ENCODE measurements around the gene DOK5. TPM values are rescaled to one million over a fixed set of nuclear protein-coding genes. Genes with fewer than 3 reads are reported as not detected.
A peak's percentile ranks its signal among the peaks of the same experiment; 100 is the strongest.

DOK5 gene
- total and polyA plus RNA-seq, 9 of the 15 experiments (the other 6 are each of a cell fraction or from before 2014, with no cell fraction given): not detected

- BruUV-seq (replicated peaks): no TSS peak
Measured at GRCh38 chr20:54456961-54457360, 18.4 kb upstream of the DOK5 start.

DNA sequence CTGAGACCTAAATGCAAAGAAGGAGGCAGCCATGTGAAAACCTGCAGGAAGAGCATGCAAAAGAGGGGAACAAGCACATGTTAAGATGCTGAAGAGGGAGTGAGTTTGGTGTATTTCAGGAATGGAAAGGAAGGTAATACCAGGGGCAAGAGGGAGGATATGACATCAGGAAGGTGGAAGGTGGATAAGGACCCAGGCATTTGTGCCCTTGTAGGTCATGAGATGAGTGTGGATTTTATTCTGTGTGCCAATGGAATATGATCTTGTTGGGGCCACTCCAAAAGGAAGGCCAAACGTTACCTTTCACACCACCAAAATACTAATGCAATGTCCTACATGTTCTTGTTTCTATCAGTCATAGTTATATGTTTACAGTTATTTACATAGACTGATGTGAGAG is 17.2 kb upstream of the DOK5 start:
- no peaks in the 10 kb centered on the region for H4K20me1 ChIP-seq (replicated peaks; ENCODE audit: control insufficient read depth, insufficient read depth, low read length)
- H2AFZ ChIP-seq (ENCODE audit: low read depth, low read length): no peak overlapping the region
- H3K9me1 ChIP-seq (ENCODE audit: control insufficient read depth, insufficient read depth, low read length): no peaks in the 10 kb centered on the region
- H3K4me1 ChIP-seq (replicated peaks in 1 of 2; ENCODE audit: control insufficient read depth in 2 of 2, insufficient read depth in 2 of 2, low read length in 2 of 2): no peaks in the 10 kb centered on the region
- no peaks in the 10 kb centered on the region for H3K36me3 ChIP-seq (ENCODE audit: control insufficient read depth, insufficient read depth, low read length)
- ATAC-seq: no peak
- BruUV-seq (replicated peaks): no TSS peak
- H3K27ac ChIP-seq (ENCODE audit: extremely low read depth, low read depth, low read length): no peak overlapping the region
- TF ChIP-seq ZFP1 (CRISPR knock-in tag; IDR thresholded peaks at IDR 0.05) (no peak), ZBTB11 (CRISPR knock-in tag; IDR thresholded peaks at IDR 0.05) (peak in 1 of 3 experiments; percentile 76; a peak in 1 of 6 replicates)
- TF ChIP-seq, protein P1, sequence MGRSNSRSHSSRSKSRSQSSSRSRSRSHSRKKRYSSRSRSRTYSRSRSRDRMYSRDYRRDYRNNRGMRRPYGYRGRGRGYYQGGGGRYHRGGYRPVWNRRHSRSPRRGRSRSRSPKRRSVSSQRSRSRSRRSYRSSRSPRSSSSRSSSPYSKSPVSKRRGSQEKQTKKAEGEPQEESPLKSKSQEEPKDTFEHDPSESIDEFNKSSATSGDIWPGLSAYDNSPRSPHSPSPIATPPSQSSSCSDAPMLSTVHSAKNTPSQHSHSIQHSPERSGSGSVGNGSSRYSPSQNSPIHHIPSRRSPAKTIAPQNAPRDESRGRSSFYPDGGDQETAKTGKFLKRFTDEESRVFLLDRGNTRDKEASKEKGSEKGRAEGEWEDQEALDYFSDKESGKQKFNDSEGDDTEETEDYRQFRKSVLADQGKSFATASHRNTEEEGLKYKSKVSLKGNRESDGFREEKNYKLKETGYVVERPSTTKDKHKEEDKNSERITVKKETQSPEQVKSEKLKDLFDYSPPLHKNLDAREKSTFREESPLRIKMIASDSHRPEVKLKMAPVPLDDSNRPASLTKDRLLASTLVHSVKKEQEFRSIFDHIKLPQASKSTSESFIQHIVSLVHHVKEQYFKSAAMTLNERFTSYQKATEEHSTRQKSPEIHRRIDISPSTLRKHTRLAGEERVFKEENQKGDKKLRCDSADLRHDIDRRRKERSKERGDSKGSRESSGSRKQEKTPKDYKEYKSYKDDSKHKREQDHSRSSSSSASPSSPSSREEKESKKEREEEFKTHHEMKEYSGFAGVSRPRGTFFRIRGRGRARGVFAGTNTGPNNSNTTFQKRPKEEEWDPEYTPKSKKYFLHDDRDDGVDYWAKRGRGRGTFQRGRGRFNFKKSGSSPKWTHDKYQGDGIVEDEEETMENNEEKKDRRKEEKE (IDR thresholded peaks at IDR 0.05; ENCODE audit: borderline replicate concordance in 1 of 2, control insufficient read depth in 1 of 2, low read depth in 2 of 2, low read length in 1 of 2): 0 out of 4 replicates have a peak, but pooled peaks of 1 of the 2 experiments have one; percentile 46
- in situ Hi-C loops (cut with MboI): no loop called here
- no peaks in the 10 kb centered on the region for H3K27me3 ChIP-seq (ENCODE audit: control insufficient read depth in 2 of 2, insufficient read depth in 2 of 2, low read length in 2 of 2)
- DNase-seq (ENCODE audit: extremely low read depth in 1 of 4, low spot score in 3 of 4): no peak
- H3K4me2 ChIP-seq (ENCODE audit: insufficient read depth, low read length): no peak overlapping the region
- intact Hi-C loops (cut with micrococcal nuclease): no loop called here
- ChIA-PET POLR2A (no interaction called here), CTCF (ENCODE audit: low intra/inter-chr PET ratio) (no interaction called here)
- H3K4me3 ChIP-seq: no peak overlapping the region
- FAIRE-seq: no peak
- H3K9me3 ChIP-seq (replicated peaks; ENCODE audit: control insufficient read depth, insufficient read depth, low read depth, low read length): no peaks in the 10 kb centered on the region
- H3K79me2 ChIP-seq (ENCODE audit: control insufficient read depth, insufficient read depth, low read length): no peaks in the 10 kb centered on the region
- WGBS (ENCODE audit: insufficient coverage, low coverage, missing lambda C conversion rate): 0% methylated on average over 1 of the region's 1 CpG
- no peak overlapping the region for H3K9ac ChIP-seq (ENCODE audit: insufficient read depth in 1 of 2, low read depth in 2 of 2, low read length in 2 of 2)

More at GRCh38 chr20:54456961-54457360, 18.4 kb upstream of the DOK5 start:
- H3K4me3 ChIP-seq: no peak overlapping the region
- H3K79me2 ChIP-seq (ENCODE audit: control insufficient read depth, insufficient read depth, low read length): no peaks in the 10 kb centered on the region
- no peak overlapping the region for H3K9ac ChIP-seq (ENCODE audit: insufficient read depth in 1 of 2, low read depth in 2 of 2, low read length in 2 of 2)
- H3K4me2 ChIP-seq (ENCODE audit: insufficient read depth, low read length): no peak overlapping the region
- TF ChIP-seq CSDE1 (IDR thresholded peaks at IDR 0.05): no peak
- TF ChIP-seq CC2D1A (IDR thresholded peaks at IDR 0.05): no peak
- no peak for TF ChIP-seq SRSF7 (optimal IDR thresholded peaks at IDR 0.05; ENCODE audit: low read depth, low read length)
- TF ChIP-seq NR2F6 (CRISPR knock-in tag; IDR thresholded peaks at IDR 0.05): no peak
- no peaks in the 10 kb centered on the region for H3K4me1 ChIP-seq (replicated peaks in 1 of 2; ENCODE audit: control insufficient read depth in 2 of 2, insufficient read depth in 2 of 2, low read length in 2 of 2)
- in situ Hi-C loops (cut with MboI) (no loop called here), intact Hi-C loops (cut with micrococcal nuclease) (no loop called here)
- ChIA-PET CTCF (ENCODE audit: low intra/inter-chr PET ratio) (no interaction called here), POLR2A (no interaction called here)
- WGBS (ENCODE audit: insufficient coverage, low coverage, missing lambda C conversion rate): 1% methylated on average over 6 of the region's 6 CpGs
- no peaks in the 10 kb centered on the region for H4K20me1 ChIP-seq (replicated peaks; ENCODE audit: control insufficient read depth, insufficient read depth, low read length)
- FAIRE-seq (no peak), DNase-seq (ENCODE audit: extremely low read depth in 1 of 4, low spot score in 3 of 4) (no peak), ATAC-seq (no peak)
- H2AFZ ChIP-seq (ENCODE audit: low read depth, low read length): no peak overlapping the region
- no peaks in the 10 kb centered on the region for H3K9me1 ChIP-seq (ENCODE audit: control insufficient read depth, insufficient read depth, low read length)
- H3K9me3 ChIP-seq (replicated peaks; ENCODE audit: control insufficient read depth, insufficient read depth, low read depth, low read length): no peaks in the 10 kb centered on the region
- H3K27ac ChIP-seq (ENCODE audit: extremely low read depth, low read depth, low read length): no peak overlapping the region
- no peaks in the 10 kb centered on the region for H3K27me3 ChIP-seq (ENCODE audit: control insufficient read depth in 2 of 2, insufficient read depth in 2 of 2, low read length in 2 of 2)
- H3K36me3 ChIP-seq (ENCODE audit: control insufficient read depth, insufficient read depth, low read length): no peaks in the 10 kb centered on the region

All from K562 (cell line).